DND-41 (cell line): Measurements from ENCODE around the gene PXK.

Experiments
- ATAC-seq: fragments of 200-7000 bp; cut with Tn5 transposase; 3 replicates; pipeline ENCODE4 v1.9.1; 2021; ENCODE audit warnings: low read depth; ENCODE audit not compliant: insufficient read depth
- DNase-seq: peaks from one replicate; pipeline ENCODE4 v3.0.0-alpha.2; 2020
- H2AFZ ChIP-seq: 2 replicates; pipeline ENCODE4 v1.6.0; 2012; ENCODE audit warnings: low read depth, low read length
- H3K27ac ChIP-seq: 2 replicates; pipeline ENCODE4 v1.5.1; 2012; ENCODE audit warnings: low read length, inconsistent platforms
- H3K27me3 ChIP-seq: fragments of 200-600 bp; sonication (generic); 2 replicates; pipeline ENCODE4 v1.6.0; 2012; ENCODE audit warnings: low read length, mild to moderate bottlenecking, inconsistent platforms; ENCODE audit not compliant: insufficient read depth, poor library complexity
- H3K36me3 ChIP-seq: 2 replicates; pipeline ENCODE4 v1.5.1; 2012; ENCODE audit warnings: low read length, inconsistent platforms; ENCODE audit not compliant: insufficient read depth
- H3K4me1 ChIP-seq: 2 replicates; pipeline ENCODE4 v1.5.1; 2012; ENCODE audit warnings: mild to moderate bottlenecking, low read length; ENCODE audit not compliant: insufficient read depth
- H3K4me2 ChIP-seq: 2 replicates; pipeline ENCODE4 v1.6.0; 2012; ENCODE audit warnings: mild to moderate bottlenecking, moderate library complexity, low read length, inconsistent platforms; ENCODE audit not compliant: insufficient read depth
- H3K4me3 ChIP-seq, 2 experiments: fragments of 200-600 bp in 1 of 2; shearing (Covaris generic) in 1 of 2; 2 replicates each; pipeline ENCODE4 v1.5.1; 2012 to 2016; ENCODE audit warnings: inconsistent platforms in 2 of 2, low read length in 2 of 2, mild to moderate bottlenecking in 2 of 2, low read depth in 1 of 2, moderate library complexity in 1 of 2
- H3K79me2 ChIP-seq: 2 replicates; pipeline ENCODE4 v1.6.0; 2012; ENCODE audit warnings: low read length, inconsistent platforms; ENCODE audit not compliant: insufficient read depth
- H3K9ac ChIP-seq: 2 replicates; pipeline ENCODE4 v1.6.0; 2012; ENCODE audit warnings: low read depth, mild to moderate bottlenecking, inconsistent platforms, low read length, moderate library complexity
- H3K9me3 ChIP-seq: 2 replicates; pipeline ENCODE4 v1.5.1; 2012; ENCODE audit warnings: low read length, moderate library complexity, mild to moderate bottlenecking, inconsistent platforms; ENCODE audit not compliant: insufficient read depth, severe bottlenecking
- H4K20me1 ChIP-seq: 2 replicates; pipeline ENCODE4 v1.6.0; 2012; ENCODE audit warnings: low read length; ENCODE audit not compliant: insufficient read depth
- CTCF ChIP-seq: IDR thresholded peaks from 2 replicates; pipeline ENCODE4 v1.5.1; 2012; ENCODE audit warnings: borderline replicate concordance, low read length, moderate library complexity, mild to moderate bottlenecking; ENCODE audit not compliant: poor library complexity, severe bottlenecking; ENCODE audit errors: extremely low read depth
- EZH2 ChIP-seq: IDR thresholded peaks from 3 replicates; pipeline ENCODE4 v1.6.1; 2012; ENCODE audit warnings: borderline replicate concordance, low read depth, mild to moderate bottlenecking, moderate library complexity, low read length, inconsistent platforms; ENCODE audit not compliant: severe bottlenecking

Gene PXK

GRCh38 chr3:58342676-58343075 is 10.0 kb downstream of the PXK start:
- no peak for DNase-seq
- Histone ChIP-seq H3K27ac (peak overlapping the region; percentile 65), H2AFZ (no peak overlapping the region), H3K79me2 (peaks cover 99% of the 10 kb centered on the region), H3K27me3 (no peaks in the 10 kb centered on the region), H3K4me3 (no peak overlapping the region), H3K4me1 (peaks cover 29% of the 10 kb centered on the region), H3K9ac (no peak overlapping the region), H4K20me1 (peaks cover 7% of the 10 kb centered on the region; the same call in 1 of the 2 replicates), H3K4me2 (no peak overlapping the region), H3K36me3 (peaks cover 59% of the 10 kb centered on the region), H3K9me3 (no peaks in the 10 kb centered on the region)
- no peak for ATAC-seq
- no peak for TF ChIP-seq EZH2
- no peak for TF ChIP-seq CTCF

- no peak for DNase-seq
- no peak overlapping the region for H2AFZ ChIP-seq
- no peaks in the 10 kb centered on the region for H3K9me3 ChIP-seq
- H3K9ac ChIP-seq = no peak overlapping the region
- no peak overlapping the region for H3K4me2 ChIP-seq
- H3K79me2 ChIP-seq = peaks cover 91% of the 10 kb centered on the region
- no peaks in the 10 kb centered on the region for H3K27me3 ChIP-seq
- H3K27ac ChIP-seq = peak overlapping the region; percentile 70
- H3K36me3 ChIP-seq = peaks cover 47% of the 10 kb centered on the region
- H4K20me1 ChIP-seq = peaks cover 7% of the 10 kb centered on the region; the same call in 1 of the 2 replicates
- ATAC-seq = no peak
- H3K4me3 ChIP-seq = no peak overlapping the region
- H3K4me1 ChIP-seq = peaks cover 54% of the 10 kb centered on the region
- no peak for TF ChIP-seq CTCF
- TF ChIP-seq EZH2 = no peak
Measured at GRCh38 chr3:58345457-58345856, 12.8 kb downstream of the PXK start.

GRCh38 chr3:58346368-58346767 is 13.7 kb downstream of the PXK start:
- H3K9ac ChIP-seq = no peak overlapping the region
- no peak overlapping the region for H3K4me2 ChIP-seq

More at GRCh38 chr3:58346368-58346767, 13.7 kb downstream of the PXK start:
- DNase-seq (no peak), ATAC-seq (no peak)
- H3K36me3 ChIP-seq = peaks cover 38% of the 10 kb centered on the region
- TF ChIP-seq EZH2 (no peak), CTCF (no peak)
- H2AFZ ChIP-seq = no peak overlapping the region
- H3K4me1 ChIP-seq = peaks cover 63% of the 10 kb centered on the region
- H3K27ac ChIP-seq = peak overlapping the region; percentile 70
- H3K9me3 ChIP-seq = no peaks in the 10 kb centered on the region
- no peak overlapping the region for H3K4me3 ChIP-seq
- peaks cover 91% of the 10 kb centered on the region for H3K79me2 ChIP-seq
- H4K20me1 ChIP-seq = peaks cover 6% of the 10 kb centered on the region; the same call in 1 of the 2 replicates
- H3K27me3 ChIP-seq = no peaks in the 10 kb centered on the region
